Measurements from ENCODE around the gene FMN1. TPM values are rescaled to one million over a fixed set of nuclear protein-coding genes. Genes with fewer than 3 reads are reported as not detected.
A peak's percentile ranks its signal among the peaks of the same experiment; 100 is the strongest.

FMN1 gene
- total and polyA plus RNA-seq, 2 of the 13 experiments (the other 11 are each of a cell fraction or from before 2014, with no cell fraction given), result 0.20 to 0.60 TPM

- no peak overlapping the region for H3K27ac ChIP-seq (ENCODE audit: extremely low read length, insufficient read depth, low read length)
- POLR2A ChIA-PET, result no interaction called here
- no TSS peak for BruUV-seq (replicated peaks)
Measured at GRCh38 chr15:32716915-32717425, 477.5 kb downstream of the FMN1 start.

DNA sequence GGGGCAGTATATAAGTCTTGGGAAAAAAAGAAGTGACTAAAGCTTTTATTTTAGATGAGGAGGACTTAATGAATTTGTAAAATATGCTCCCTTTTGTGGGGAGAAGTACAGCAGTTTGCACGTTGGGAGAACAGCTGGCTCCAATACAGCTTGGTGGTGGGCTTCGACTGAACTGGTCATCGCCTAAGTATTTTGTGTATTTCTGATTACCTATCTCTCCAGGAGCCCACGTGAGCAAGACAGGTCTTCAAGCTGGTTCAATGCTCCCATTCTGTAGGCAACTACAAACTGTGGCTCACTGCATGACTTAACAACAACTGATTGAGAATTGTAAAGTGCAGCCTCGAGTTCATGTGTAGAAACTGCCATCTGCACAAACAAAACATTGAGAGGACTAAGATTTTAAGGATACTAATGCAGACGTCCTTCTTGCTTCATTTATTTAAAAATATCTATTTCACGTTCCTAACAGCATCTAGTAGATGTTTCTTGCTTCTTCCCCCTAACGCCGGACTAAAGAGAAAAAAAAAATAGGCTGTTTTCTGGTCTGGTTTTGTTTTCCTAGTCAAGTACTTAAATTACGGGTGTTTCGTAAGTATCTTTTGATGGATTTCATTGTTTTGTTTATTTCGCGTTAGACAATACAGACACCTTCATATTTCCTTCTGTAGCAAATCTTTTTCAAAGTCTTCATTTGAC is 478.1 kb downstream of the FMN1 start:
- FAIRE-seq (no peak), DNase-seq (ENCODE audit: low spot score) (no peak), ATAC-seq (no peak)
- Histone ChIP-seq H3K4me2 (ENCODE audit: low read depth, low read length) (no peak overlapping the region), H3K4me3 (replicated peaks in 1 of 3; ENCODE audit: insufficient read depth in 1 of 3, low read depth in 2 of 3, low read length in 3 of 3) (no peak overlapping the region), H2AFZ (ENCODE audit: low read length) (no peak overlapping the region), H3K4me1 (ENCODE audit: insufficient read depth, low read length) (peaks cover 21% of the 10 kb centered on the region), H3K27me3 (ENCODE audit: control insufficient read depth in 1 of 2, insufficient read depth in 2 of 2, low read length in 2 of 2) (peaks cover 12 to 57% of the 10 kb centered on the region in 2 experiments), H3K27ac (ENCODE audit: extremely low read length, insufficient read depth, low read length) (no peak overlapping the region), H3K79me2 (ENCODE audit: insufficient read depth, low read length) (no peaks in the 10 kb centered on the region), H4K20me1 (ENCODE audit: insufficient read depth, low read length) (no peaks in the 10 kb centered on the region), H3K36me3 (replicated peaks in 1 of 2; ENCODE audit: control insufficient read depth in 1 of 2, insufficient read depth in 2 of 2, low read length in 2 of 2) (no peaks in the 10 kb centered on the region), H3K9me3 (ENCODE audit: low read length) (no peaks in the 10 kb centered on the region), H3K9ac (ENCODE audit: insufficient read depth, low read depth, low read length) (no peak overlapping the region)
- ChIA-PET POLR2A (no interaction called here), CTCF (ENCODE audit: low intra/inter-chr PET ratio, low total read pairs) (no interaction called here)
- intact Hi-C loops (cut with micrococcal nuclease; ENCODE audit: unreplicated experiment), result loop anchor here (5.0 kb wide), 1 partner anchor 39 kb away; no protein-coding TSS in a partner anchor
- BruUV-seq (replicated peaks), result no TSS peak
- in situ Hi-C loops (cut with HindIII; ENCODE audit: extremely low pct_ligation_motif_present, low pct_unique_long_range_greater_than_20kb), result loop anchor here (5.0 kb wide), 1 partner anchor 44 kb away; no protein-coding TSS in a partner anchor
- WGBS (ENCODE audit: low lambda C conversion rate), result 23% methylated on average over 13 of the region's 13 CpGs
- TF ChIP-seq CBX2 (IDR thresholded peaks at IDR 0.05; ENCODE audit: low read depth, low read length) (peak; percentile 65; the same call in 1 of the 2 replicates), CBX2 (CRISPR knock-in tag; IDR thresholded peaks at IDR 0.05; ENCODE audit: low read depth) (no peak), ARNTL (CRISPR knock-in tag; IDR thresholded peaks at IDR 0.05) (no peak)

More at GRCh38 chr15:32716915-32717425, 477.5 kb downstream of the FMN1 start:
- Histone ChIP-seq H4K20me1 (ENCODE audit: insufficient read depth, low read length) (no peaks in the 10 kb centered on the region), H3K4me3 (replicated peaks in 1 of 3; ENCODE audit: insufficient read depth in 1 of 3, low read depth in 2 of 3, low read length in 3 of 3) (peak overlapping the region in 1 of 3 experiments; percentile 46; a peak in 1 of 6 replicates), H2AFZ (ENCODE audit: low read length) (no peak overlapping the region), H3K36me3 (replicated peaks in 1 of 2; ENCODE audit: control insufficient read depth in 1 of 2, insufficient read depth in 2 of 2, low read length in 2 of 2) (no peaks in the 10 kb centered on the region), H3K9me3 (ENCODE audit: low read length) (no peaks in the 10 kb centered on the region), H3K79me2 (ENCODE audit: insufficient read depth, low read length) (no peaks in the 10 kb centered on the region), H3K4me2 (ENCODE audit: low read depth, low read length) (peak overlapping the region; percentile 66; the same call in 1 of the 2 replicates), H3K27me3 (ENCODE audit: control insufficient read depth in 1 of 2, insufficient read depth in 2 of 2, low read length in 2 of 2) (peaks cover 12 to 60% of the 10 kb centered on the region in 2 experiments), H3K9ac (ENCODE audit: insufficient read depth, low read depth, low read length) (no peak overlapping the region), H3K4me1 (ENCODE audit: insufficient read depth, low read length) (peaks cover 21% of the 10 kb centered on the region)
- TF ChIP-seq PAX8 (CRISPR knock-in tag; IDR thresholded peaks at IDR 0.05; ENCODE audit: borderline replicate concordance), result no peak
- TF ChIP-seq PREB (CRISPR knock-in tag; IDR thresholded peaks at IDR 0.05), result no peak
- 0 out of 2 replicates have a peak, but pooled peaks have one; percentile 66 for TF ChIP-seq EZH2 (conservative IDR thresholded peaks at IDR 0.05; ENCODE audit: low read depth, low read length)
- ATAC-seq (no peak), DNase-seq (ENCODE audit: low spot score) (no peak), FAIRE-seq (no peak)
- 67% methylated on average over 15 of the region's 21 CpGs for WGBS (ENCODE audit: low lambda C conversion rate)
- in situ Hi-C loops (cut with HindIII; ENCODE audit: extremely low pct_ligation_motif_present, low pct_unique_long_range_greater_than_20kb) (loop anchor here (5.0 kb wide), 1 partner anchor 45 kb away; no protein-coding TSS in a partner anchor), intact Hi-C loops (cut with micrococcal nuclease; ENCODE audit: unreplicated experiment) (loop anchor here (5.0 kb wide), 1 partner anchor 40 kb away; no protein-coding TSS in a partner anchor)
- CTCF ChIA-PET (ENCODE audit: low intra/inter-chr PET ratio, low total read pairs), result no interaction called here

Small RNA genes lying within 50 kb of the gene (small RNA-seq; reads per million reads assigned to genes)
- 0 reads per million in 3 experiments for gene RF00591 (ENCODE audit: insufficient read depth in 2 of 3, insufficient read length in 3 of 3, low read depth in 2 of 3, low replicate concordance in 1 of 3)

Other genes starting within 250 kb of the FMN1 start
- gene RYR3, start 116.3 kb upstream of the FMN1 start, total RNA-seq (2016; rRNA removed; fragmentation: Illumina TruSeq; extraction: Trizol), result not detected in 2 replicates
- gene RYR3, start 116.3 kb upstream of the FMN1 start, polyA plus RNA-seq (2011; rRNA removed), result not detected in 2 replicates

All from HepG2 (cell line).